D341Med (cell line): ENCODE data around the gene WDR87.
"Not testable (repeated sequence)": the region's sequence is repeated elsewhere in the genome, so short reads cannot be mapped to it uniquely, and the experiment has no call there.

Source experiments
- DNase-seq: peaks from one replicate; pipeline ENCODE4 v3.0.0; 2012; ENCODE audit warnings: low spot score

Gene WDR87

DNA sequence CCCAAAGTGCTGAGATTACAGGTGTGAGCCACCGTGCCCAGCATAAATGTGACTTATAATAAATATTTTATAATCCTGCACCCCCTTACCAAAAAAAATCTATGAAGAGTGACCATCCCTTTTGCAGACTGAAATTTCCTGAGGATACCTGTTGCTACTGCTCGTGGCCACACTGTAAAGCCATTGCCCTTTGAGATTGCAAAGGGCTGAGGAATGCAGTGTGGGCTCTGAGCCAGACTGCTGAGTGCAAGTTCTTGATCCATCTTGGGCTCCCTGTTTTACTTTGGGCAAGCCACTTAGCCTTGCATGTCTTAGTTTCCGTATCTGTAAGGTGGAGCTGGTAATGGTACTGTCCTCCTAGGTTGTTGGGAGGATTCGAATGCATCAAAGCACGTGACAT lies 24.0 kb upstream of the WDR87 start:
- no peak for DNase-seq

DNA sequence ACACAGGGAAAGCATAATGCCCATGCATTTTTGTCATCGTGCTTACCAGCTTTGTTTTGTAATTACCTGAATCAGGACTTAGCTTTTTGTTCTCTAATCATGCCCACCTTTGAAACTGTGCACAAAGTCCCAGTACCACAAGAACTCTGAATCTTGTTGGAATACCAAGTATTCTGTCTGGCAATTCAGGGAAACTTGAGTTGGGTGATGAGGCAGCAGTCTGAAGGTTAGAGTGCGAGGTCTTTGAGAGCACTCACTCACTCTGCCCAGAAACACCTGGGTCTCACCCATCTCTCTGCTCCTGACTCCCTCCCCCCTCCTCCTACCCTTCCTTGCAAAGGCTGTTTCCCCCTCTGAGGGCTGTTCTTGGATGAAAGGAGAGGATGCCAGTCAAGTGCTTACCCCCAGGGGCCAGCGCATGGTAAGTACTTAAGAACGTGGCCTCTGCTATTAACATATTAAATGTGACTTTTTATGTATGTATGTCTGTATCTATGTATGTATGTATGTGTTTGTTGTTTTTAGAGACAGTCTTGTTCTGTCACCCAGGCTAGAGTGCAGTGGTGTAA lies 23.0 kb upstream of the WDR87 start:
- DNase-seq = no peak

- no peak for DNase-seq
Measured at GRCh38 chr19:37928527-37929286, 22.3 kb upstream of the WDR87 start.

- no peak for DNase-seq
Measured at GRCh38 chr19:37926711-37927110, 20.3 kb upstream of the WDR87 start.

- no peak for DNase-seq
Measured at GRCh38 chr19:37926255-37926654, 19.9 kb upstream of the WDR87 start.

DNA sequence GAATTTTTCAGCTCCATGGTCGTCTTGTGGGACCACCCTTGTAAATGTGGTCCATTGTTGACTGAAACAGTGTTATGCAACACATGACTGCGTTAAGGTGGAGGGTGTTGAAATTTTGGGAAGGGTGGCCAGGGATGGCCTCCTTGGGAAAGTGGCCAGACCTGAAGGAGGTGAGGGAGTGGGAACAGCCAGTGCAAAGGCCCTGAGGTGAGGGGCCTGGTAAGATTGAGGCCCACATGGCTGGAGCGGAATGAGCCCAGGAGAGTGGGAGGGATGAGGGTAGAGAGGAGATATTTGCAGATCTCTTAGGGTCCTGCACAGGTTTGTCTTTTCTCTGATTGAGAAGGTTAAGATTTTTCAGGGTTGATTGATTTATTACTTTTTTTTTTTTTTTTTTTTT lies 18.8 kb upstream of the WDR87 start:
- DNase-seq = no peak

GRCh38 chr19:37924573-37924972 lies 18.2 kb upstream of the WDR87 start:
- not testable (repeated sequence) for DNase-seq

GRCh38 chr19:37920591-37921450 lies 14.4 kb upstream of the WDR87 start:
- no peak for DNase-seq

DNA sequence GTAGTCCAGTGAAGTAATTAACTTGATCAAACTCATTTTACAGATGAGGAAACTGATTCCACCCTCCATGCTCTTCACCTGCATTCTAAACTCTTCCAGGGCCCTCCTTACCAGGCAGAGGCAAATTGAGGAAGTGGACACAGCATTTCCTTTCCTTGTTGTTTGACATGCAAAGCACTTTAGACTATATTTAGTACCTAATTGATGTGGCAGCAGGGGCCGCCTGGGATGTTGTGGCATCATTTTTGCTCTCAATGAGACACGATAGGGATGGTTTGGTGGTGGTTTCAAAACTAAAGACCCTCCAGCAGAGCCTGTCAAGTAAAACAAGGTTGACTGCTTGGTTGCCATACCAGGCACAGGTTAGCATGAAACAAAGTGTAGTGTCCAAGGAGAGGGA lies 8.5 kb upstream of the WDR87 start:
- no peak for DNase-seq

DNA sequence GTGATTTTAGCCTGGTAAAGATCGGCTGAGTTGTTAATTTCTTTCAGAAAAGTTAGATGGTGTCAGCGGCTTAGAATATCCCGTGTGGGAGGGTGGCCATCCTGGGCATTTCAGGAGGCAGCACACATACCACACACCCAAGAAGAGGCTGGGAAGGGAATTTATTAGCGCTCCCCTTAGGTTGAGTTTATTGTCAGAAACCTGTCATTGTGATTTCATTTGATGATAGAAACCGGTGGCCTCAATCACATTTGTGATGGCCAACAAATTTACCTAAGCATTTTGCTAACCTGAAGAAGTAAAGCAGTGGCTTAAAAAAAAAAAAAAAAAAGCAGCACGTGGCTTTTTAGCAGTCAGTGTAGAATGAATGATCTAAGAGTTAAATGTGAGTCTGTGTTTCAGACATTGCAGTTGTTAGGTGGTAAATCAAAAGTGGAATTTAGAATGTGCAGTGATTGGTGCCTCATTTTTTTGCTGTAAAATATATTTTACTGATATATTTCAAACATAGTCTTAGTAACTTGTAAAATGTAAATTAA lies 3.3 kb upstream of the WDR87 start:
- no peak for DNase-seq

GRCh38 chr19:37907735-37908455 lies 1.5 kb upstream of the WDR87 start:
- DNase-seq = no peak

DNA sequence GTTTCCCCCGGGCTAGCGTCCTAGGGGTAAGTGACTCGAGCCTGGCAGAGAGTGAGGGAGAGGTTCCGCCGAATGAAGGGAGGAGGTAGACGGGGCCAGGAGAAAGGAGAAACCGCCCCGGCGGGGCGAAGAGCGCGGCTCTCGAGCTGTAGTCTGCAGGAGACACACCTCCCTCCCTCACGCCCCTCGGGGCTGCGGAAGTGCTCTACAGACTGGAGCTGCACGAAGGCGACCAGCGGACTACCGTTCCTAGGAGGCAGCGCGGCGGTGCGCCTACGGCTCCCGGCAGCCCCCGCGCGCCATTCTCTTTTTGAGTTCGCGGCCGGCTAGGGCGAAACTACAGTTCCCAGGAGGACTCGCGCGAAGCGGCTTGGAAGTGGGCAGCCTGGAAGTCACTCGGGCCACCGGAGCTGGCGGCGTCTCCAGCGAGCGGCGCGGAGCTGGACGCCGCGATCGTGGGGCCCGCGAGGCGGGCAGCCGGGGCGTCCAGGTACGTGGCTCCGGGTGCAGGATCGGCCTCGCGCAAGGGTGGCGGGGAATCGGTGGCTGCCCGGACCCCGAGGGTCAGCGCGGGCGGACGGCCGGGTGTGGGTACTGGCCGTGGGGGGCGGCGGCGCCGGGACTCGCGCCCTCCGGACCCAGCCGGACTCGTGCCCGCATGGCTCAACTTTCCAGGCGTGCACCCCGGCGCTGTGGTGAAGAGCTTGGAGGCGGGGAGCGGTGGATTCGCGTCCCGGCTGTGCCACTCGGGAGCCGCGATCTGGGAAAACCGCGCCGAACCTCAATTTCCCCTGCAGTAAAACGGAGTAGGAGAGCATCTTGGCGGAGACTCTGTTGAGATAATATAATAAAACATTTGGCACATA lies 708 bp upstream of the WDR87 start, which contains the start of gene SIPA1L3:
Gene SIPA1L3, plus strand, starts transcription at position 340 of the 866 bp plus-strand sequence. CDS start 174,358 bp downstream, outside the sequence.
- peak; percentile 91 for DNase-seq

- DNase-seq = no peak
Measured at GRCh38 chr19:37903096-37903495, 3.3 kb downstream of the WDR87 start.

DNA sequence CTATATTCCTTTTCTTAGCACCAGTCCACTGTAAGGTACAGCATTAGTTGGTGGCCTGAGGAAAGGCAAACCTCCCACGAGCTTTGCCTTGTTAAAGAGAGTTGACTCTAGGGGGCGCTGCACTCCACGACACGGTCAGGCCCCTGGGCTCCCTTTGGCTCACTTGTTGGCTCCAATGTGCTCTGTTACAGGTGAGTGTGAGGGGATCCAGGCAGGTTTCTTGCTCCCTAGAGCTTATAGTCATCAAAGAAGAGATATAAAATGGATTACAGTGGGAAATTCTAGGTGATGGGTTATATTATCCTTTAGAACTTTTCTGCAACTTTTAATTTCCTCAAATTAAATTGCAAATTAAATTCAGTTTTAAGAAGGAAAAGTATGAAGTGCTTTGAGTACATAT lies 3.7 kb downstream of the WDR87 start:
- peak; percentile 81 for DNase-seq

- DNase-seq = no peak
Measured at GRCh38 chr19:37899966-37900365, 6.4 kb downstream of the WDR87 start.

- no peak for DNase-seq
Measured at GRCh38 chr19:37899453-37899852, 6.9 kb downstream of the WDR87 start.

DNA sequence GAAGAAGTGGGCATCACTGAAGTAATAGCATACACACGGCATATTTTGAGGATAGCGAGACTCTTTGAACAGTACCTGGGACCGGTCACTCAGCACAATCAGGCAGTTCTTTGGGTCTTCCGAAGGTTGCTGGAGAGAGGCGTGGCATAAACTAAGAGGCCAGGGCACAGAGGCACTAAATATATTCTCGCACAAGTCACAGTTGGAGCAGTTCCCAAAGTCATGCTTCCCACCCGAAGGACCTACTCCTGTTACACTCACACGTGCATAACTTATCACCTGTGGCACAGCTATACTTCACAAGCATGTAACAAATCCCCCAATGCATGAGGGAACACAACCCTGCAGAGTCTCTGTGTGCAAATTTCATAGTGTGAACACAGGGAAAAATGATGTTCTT lies 10.2 kb downstream of the WDR87 start:
- no peak for DNase-seq

GRCh38 chr19:37893845-37894575 lies 12.4 kb downstream of the WDR87 start:
- no peak for DNase-seq

DNA sequence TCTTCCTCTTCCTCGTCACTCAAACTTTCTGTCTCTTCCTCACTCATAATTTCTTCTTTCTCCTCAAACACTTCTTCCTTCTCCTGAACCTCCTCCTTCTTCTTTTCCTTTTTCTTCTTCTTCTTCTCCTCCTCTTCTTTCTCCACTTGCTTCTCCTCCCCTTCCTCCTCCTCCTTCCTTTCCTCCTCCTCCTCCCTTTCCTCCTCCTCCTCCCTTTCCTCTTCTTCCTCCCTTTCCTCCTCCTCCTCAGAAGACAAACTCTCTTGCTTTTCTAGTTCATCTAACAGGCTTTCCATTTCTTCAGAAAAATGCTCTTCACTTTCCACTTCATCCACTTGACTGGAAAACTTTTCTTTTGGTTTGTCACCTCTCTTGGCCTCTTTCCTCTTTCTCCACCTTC lies 19.8 kb downstream of the WDR87 start:
- DNase-seq = no peak

DNA sequence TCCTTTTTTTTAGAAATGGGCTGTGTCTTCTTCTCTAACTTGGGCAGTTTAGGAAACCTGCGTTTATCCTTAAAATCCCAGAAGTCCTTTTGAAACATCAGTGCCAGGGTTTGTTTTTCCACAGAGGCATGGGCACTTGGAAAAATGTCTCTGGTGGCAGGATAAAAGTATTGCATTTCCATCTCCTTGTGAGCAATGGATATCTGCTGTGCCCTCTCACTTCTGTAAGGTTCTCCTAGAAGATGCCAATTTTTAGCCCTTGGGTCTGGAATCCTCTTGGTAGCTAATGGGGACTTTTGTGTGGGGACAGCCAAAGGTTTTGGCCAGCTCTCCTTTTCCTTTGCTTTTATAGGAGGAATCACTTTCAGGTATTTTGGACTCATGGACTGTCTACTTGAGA lies 21.0 kb downstream of the WDR87 start:
- no peak for DNase-seq
